Measurements from ENCODE around the gene PPP1R12C.

Gene PPP1R12C

DNA sequence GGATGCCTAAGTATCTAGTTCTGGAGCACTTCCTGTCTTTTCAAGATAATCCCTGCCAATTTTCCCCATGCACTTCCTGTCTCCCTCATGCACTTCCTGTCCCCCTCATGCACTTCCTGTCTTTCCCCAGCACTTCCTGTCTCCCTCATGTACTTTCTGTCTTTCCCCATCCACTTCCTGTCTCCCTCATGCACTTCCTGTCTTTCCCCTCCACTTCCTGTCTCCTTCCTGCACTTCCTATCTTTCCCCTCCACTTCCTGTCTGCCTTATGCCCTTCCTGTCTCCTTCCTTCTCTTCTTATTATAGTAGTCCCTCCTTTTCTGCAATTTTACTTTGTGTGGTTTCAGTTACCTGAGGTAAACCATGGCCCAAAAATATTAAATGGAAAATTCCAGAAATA lies 34.6 kb upstream of the PPP1R12C start:
- H4K20me1 ChIP-seq (ENCODE audit: insufficient read depth, low read length) = no peaks in the 10 kb centered on the region
- no peaks in the 10 kb centered on the region; the same call in 1 of the 2 replicates for H3K36me3 ChIP-seq (ENCODE audit: insufficient read depth, low read length)
- H3K9me2 ChIP-seq (ENCODE audit: low read depth, low read length) = no peaks in the 10 kb centered on the region
- peaks cover 4% of the 10 kb centered on the region; the same call in 1 of the 2 replicates for H3K9me3 ChIP-seq (ENCODE audit: low read length)
- H3K9ac ChIP-seq (ENCODE audit: low read length) = no peak overlapping the region
- no peaks in the 10 kb centered on the region for H3F3A ChIP-seq (ENCODE audit: insufficient read depth, low read length)
- no peak overlapping the region for H3K4me2 ChIP-seq (ENCODE audit: low read length)
- no peak overlapping the region for H2AFZ ChIP-seq (ENCODE audit: low read length)
- H3K27ac ChIP-seq (ENCODE audit: low read depth, low read length, poor library complexity, severe bottlenecking) = no peak overlapping the region
- H3K27me3 ChIP-seq (ENCODE audit: insufficient read depth, low read length) = no peaks in the 10 kb centered on the region
- no peak for TF ChIP-seq EZH2 (IDR thresholded peaks at IDR 0.05; ENCODE audit: borderline replicate concordance, low read length)
- TF ChIP-seq, protein P1, sequence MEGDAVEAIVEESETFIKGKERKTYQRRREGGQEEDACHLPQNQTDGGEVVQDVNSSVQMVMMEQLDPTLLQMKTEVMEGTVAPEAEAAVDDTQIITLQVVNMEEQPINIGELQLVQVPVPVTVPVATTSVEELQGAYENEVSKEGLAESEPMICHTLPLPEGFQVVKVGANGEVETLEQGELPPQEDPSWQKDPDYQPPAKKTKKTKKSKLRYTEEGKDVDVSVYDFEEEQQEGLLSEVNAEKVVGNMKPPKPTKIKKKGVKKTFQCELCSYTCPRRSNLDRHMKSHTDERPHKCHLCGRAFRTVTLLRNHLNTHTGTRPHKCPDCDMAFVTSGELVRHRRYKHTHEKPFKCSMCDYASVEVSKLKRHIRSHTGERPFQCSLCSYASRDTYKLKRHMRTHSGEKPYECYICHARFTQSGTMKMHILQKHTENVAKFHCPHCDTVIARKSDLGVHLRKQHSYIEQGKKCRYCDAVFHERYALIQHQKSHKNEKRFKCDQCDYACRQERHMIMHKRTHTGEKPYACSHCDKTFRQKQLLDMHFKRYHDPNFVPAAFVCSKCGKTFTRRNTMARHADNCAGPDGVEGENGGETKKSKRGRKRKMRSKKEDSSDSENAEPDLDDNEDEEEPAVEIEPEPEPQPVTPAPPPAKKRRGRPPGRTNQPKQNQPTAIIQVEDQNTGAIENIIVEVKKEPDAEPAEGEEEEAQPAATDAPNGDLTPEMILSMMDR (IDR thresholded peaks at IDR 0.05; ENCODE audit: low read length) = no peak
- H3K4me3 ChIP-seq (ENCODE audit: low read depth, low read length, poor library complexity, severe bottlenecking) = no peak overlapping the region
- H3K4me1 ChIP-seq (ENCODE audit: insufficient read depth, low read length, severe bottlenecking) = no peaks in the 10 kb centered on the region
- no peaks in the 10 kb centered on the region for H3K79me2 ChIP-seq (ENCODE audit: insufficient read depth, low read length)

DNA sequence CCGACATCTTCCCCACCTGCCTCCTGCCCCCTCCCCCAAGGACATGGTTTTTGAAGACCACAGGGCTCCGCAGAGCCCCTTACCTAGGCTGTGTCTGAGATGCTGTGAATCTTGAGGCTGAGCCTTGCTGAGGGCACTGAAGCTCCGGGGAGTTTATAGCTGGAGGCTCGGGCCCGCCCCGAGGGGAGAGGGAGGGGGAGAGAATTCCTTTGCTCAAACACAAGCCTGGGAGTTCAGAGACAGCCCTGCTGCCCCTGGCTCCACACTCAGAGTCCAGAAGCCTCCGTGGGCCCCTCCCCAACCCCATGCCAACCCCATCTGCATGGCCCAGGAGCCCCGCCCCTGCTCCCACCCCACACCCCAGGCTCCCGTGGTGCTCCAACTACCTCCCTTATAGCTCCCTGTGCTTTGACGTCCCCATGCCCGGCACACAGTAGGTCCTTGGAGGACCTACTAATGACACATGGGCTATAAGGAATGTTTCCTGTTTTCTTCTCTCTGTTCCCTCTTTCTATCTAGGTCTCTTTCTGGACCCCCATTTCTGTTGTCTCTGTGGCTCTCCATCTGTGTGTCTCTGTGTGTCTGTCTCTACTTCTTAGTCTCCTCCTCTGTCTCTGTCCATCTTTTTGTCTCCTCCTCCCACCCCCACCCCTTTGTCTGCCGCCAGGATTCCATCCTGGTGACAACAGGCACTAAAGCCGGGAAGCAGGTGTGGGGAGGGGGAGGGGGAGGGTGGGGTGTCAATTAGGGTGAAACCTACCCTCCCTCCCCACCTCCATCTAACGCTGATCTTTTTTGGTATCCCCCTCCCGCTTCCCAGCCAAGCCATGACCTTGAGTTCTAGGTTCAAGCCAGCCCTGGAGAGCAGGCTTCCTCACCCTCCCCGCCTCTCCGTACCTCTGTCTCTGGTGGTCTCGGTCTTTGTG lies 31.9 kb upstream of the PPP1R12C start, which contains the start of gene TNNT1:
Gene TNNT1 (minus strand): TSS at position 129 of the 926 bp plus-strand sequence. CDS start 2,049 bp downstream, outside the sequence.
- H3K9me3 ChIP-seq (ENCODE audit: low read length) = peaks cover 4% of the 10 kb centered on the region; the same call in 1 of the 2 replicates
- H3K79me2 ChIP-seq (ENCODE audit: insufficient read depth, low read length) = no peaks in the 10 kb centered on the region
- H3K4me1 ChIP-seq (ENCODE audit: insufficient read depth, low read length, severe bottlenecking) = peaks cover 4% of the 10 kb centered on the region
- no peak within 1 kb of the TSS for H2AFZ ChIP-seq (ENCODE audit: low read length)
- no peaks in the 10 kb centered on the region for H3F3A ChIP-seq (ENCODE audit: insufficient read depth, low read length)
- H3K4me2 ChIP-seq (ENCODE audit: low read length) = no peak within 1 kb of the TSS
- H3K9me2 ChIP-seq (ENCODE audit: low read depth, low read length) = no peaks in the 10 kb centered on the region
- H3K36me3 ChIP-seq (ENCODE audit: insufficient read depth, low read length) = no peaks in the 10 kb centered on the region; the same call in 1 of the 2 replicates
- no peak within 1 kb of the TSS for H3K4me3 ChIP-seq (ENCODE audit: low read depth, low read length, poor library complexity, severe bottlenecking)
- H3K9ac ChIP-seq (ENCODE audit: low read length) = no peak within 1 kb of the TSS
- H3K27ac ChIP-seq (ENCODE audit: low read depth, low read length, poor library complexity, severe bottlenecking) = no peak within 1 kb of the TSS
- H3K27me3 ChIP-seq (ENCODE audit: insufficient read depth, low read length) = no peaks in the 10 kb centered on the region
- H4K20me1 ChIP-seq (ENCODE audit: insufficient read depth, low read length) = no peaks in the 10 kb centered on the region
- no peak for TF ChIP-seq EZH2 (IDR thresholded peaks at IDR 0.05; ENCODE audit: borderline replicate concordance, low read length)
- TF ChIP-seq, protein P1 (IDR thresholded peaks at IDR 0.05; ENCODE audit: low read length) = no peak

DNA sequence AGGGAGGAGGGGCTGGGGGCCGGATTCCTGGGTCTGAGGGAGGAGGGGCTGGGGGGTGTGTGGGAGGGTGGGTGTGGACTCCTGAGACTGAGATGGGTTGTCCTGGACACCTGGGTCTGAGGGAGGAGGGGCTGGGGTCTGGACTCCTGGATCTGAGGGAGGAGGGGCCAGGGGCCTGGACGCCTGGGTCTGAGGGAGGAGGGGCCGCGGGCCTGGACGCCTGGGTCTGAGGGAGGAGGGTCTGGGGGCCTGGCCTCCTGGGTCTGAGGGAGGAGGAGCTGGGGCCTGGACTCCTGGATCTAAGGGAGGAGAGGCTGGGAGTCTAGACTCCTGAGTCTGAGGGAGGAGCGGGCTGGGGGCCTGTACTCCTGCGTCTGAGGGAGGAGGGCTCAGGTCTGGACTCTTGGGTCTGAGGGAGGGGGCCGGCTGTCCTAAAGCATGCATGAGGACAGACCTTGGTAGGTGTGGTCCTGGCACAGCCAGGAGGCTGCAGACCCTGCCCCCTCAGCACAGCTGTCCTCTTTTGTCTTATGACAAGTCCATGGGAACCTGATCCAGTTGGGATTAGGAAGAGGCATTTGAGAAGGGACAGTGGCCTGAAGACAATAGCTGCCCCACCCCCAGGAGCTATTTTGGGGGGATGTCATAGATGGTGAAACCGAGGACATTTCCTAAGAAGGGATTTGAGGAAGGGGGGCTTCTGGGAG lies 30.3 kb upstream of the PPP1R12C start:
- Histone ChIP-seq H3K9me2 (ENCODE audit: low read depth, low read length) (no peaks in the 10 kb centered on the region), H3K9me3 (ENCODE audit: low read length) (peaks cover 4% of the 10 kb centered on the region; the same call in 1 of the 2 replicates), H3K4me1 (ENCODE audit: insufficient read depth, low read length, severe bottlenecking) (peaks cover 4% of the 10 kb centered on the region), H3K79me2 (ENCODE audit: insufficient read depth, low read length) (no peaks in the 10 kb centered on the region), H3K36me3 (ENCODE audit: insufficient read depth, low read length) (no peaks in the 10 kb centered on the region; the same call in 1 of the 2 replicates), H4K20me1 (ENCODE audit: insufficient read depth, low read length) (no peaks in the 10 kb centered on the region), H2AFZ (ENCODE audit: low read length) (no peak overlapping the region), H3K4me2 (ENCODE audit: low read length) (no peak overlapping the region), H3K27ac (ENCODE audit: low read depth, low read length, poor library complexity, severe bottlenecking) (no peak overlapping the region), H3K9ac (ENCODE audit: low read length) (no peak overlapping the region), H3K4me3 (ENCODE audit: low read depth, low read length, poor library complexity, severe bottlenecking) (no peak overlapping the region), H3F3A (ENCODE audit: insufficient read depth, low read length) (no peaks in the 10 kb centered on the region), H3K27me3 (ENCODE audit: insufficient read depth, low read length) (no peaks in the 10 kb centered on the region)
- TF ChIP-seq EZH2 (IDR thresholded peaks at IDR 0.05; ENCODE audit: borderline replicate concordance, low read length) = no peak
- TF ChIP-seq, protein P1 (IDR thresholded peaks at IDR 0.05; ENCODE audit: low read length) = no peak

Measured in OCI-LY1 (cell line).